Subcutaneous adipose tissue (tissue), 4 donors: Measurements from ENCODE around the gene DIP2C. TPM values are rescaled to one million over a fixed set of nuclear protein-coding genes. Genes with fewer than 3 reads are reported as not detected.

Experiments used
- total RNA-seq, 4 donors: library from RNA; depleted of rRNA; stranded (reverse); fragments of >200 nt; gene quantifications; one replicate each; pipeline ENCODE4 v1.1.0, GENCODE V29; 2016
- TF ChIP-seq, protein P1 (sequence below): fragments of 450-650 bp; IDR thresholded peaks from one replicate; pipeline ENCODE4 v1.5.1; 2016; ENCODE audit warnings: low read depth, mild to moderate bottlenecking, control low read depth, antibody characterized with exemption, moderate library complexity

The DIP2C gene
- total RNA-seq, 4 donors from 2014 or later = 32.1 to 64.0 (median 40.5) TPM

DNA sequence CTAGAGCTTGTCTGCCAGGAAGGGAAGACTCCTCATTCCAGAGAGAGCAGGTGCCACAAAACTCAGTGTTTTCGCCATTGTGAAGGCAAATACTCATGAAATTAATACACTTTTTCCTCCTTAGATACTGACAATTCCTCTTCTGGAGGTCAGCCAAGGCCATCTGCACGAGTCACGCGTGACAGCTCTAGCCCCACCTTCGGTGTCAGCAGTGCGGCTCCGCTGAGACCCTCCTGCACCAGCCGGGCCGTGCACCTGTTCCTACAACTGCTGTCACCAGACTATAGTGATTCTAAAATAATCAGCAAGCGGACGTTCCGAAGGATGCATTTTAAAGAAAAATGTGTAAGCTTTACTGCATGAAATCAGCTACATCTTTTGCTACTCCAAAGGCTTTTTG, 127.7 kb downstream of the DIP2C start:
- TF ChIP-seq, protein P1, sequence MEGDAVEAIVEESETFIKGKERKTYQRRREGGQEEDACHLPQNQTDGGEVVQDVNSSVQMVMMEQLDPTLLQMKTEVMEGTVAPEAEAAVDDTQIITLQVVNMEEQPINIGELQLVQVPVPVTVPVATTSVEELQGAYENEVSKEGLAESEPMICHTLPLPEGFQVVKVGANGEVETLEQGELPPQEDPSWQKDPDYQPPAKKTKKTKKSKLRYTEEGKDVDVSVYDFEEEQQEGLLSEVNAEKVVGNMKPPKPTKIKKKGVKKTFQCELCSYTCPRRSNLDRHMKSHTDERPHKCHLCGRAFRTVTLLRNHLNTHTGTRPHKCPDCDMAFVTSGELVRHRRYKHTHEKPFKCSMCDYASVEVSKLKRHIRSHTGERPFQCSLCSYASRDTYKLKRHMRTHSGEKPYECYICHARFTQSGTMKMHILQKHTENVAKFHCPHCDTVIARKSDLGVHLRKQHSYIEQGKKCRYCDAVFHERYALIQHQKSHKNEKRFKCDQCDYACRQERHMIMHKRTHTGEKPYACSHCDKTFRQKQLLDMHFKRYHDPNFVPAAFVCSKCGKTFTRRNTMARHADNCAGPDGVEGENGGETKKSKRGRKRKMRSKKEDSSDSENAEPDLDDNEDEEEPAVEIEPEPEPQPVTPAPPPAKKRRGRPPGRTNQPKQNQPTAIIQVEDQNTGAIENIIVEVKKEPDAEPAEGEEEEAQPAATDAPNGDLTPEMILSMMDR = no peak

GRCh38 chr10:560314-560992, 129.0 kb downstream of the DIP2C start:
- TF ChIP-seq, protein P1 = no peak

DNA sequence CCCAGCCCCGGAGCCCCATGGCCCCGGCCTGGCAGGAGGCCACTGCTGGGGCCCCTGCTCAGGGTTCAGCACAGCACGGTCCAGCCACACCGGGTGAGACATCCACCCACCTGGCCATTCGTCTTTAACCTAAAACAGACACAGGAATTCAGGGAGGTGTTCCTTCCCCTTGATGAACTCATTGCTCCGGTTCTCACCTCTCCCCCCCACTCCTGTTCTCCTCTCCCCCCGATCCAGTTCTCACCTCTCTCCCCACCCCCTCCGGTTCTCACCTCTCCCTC, 129.8 kb downstream of the DIP2C start:
- TF ChIP-seq, protein P1 = no peak

- TF ChIP-seq, protein P1 = no peak
Observed at GRCh38 chr10:558891-559766, 130.3 kb downstream of the DIP2C start.

DNA sequence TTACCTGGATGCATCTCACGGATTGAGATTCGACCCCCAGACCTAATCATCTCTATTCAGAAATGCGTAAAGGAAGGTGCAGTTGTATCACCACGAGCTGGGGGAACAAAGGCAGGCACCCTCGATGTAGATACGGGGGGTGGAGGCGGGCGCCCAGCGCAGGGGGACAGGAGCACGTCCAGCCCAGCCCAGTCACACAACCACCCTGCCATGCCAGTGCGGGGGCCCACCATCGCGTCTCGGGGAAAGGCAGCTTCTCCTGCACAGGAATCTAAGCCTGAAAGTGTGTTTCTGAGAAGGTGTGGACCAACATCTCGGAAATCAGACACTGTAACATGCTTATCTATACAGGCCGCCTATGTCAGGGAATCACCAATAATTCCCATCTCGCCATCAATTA, 131.1 kb downstream of the DIP2C start:
- TF ChIP-seq, protein P1 = no peak

GRCh38 chr10:557792-558328, 131.6 kb downstream of the DIP2C start:
- TF ChIP-seq, protein P1 = no peak

- TF ChIP-seq, protein P1 = no peak
Observed at GRCh38 chr10:556971-557637, 132.4 kb downstream of the DIP2C start.
